K562 (cell line): ENCODE measurements around the gene MDC1. TPM values are rescaled to one million over a fixed set of nuclear protein-coding genes. Genes with fewer than 3 reads are reported as not detected.

ENCODE experiments used
- ARID1B ChIP-seq: fragments of 450-650 bp; IDR thresholded peaks from 2 replicates; pipeline ENCODE4 v1.6.1; 2016; ENCODE audit warnings: antibody characterized with exemption, mild to moderate bottlenecking, inconsistent platforms
- ARID2 ChIP-seq: fragments of 450-650 bp; IDR thresholded peaks from 2 replicates; pipeline ENCODE4 v1.6.1; 2017; ENCODE audit warnings: antibody characterized with exemption, mild to moderate bottlenecking
- BDP1 ChIP-seq: IDR thresholded peaks from 3 replicates; pipeline ENCODE4 v1.6.1; 2011; ENCODE audit not compliant: insufficient read length, insufficient read depth
- DACH1 ChIP-seq: fragments of 450-650 bp; IDR thresholded peaks from 2 replicates; pipeline ENCODE4 v1.6.1; 2018; ENCODE audit not compliant: partially characterized antibody
- DIDO1 ChIP-seq: fragments of 450-650 bp; IDR thresholded peaks from 2 replicates; pipeline ENCODE4 v1.6.1; 2016; ENCODE audit warnings: low read depth, missing biosample characterization, missing genetic modification characterization
- FOXJ2 ChIP-seq: fragments of 200-800 bp; sonication (Bioruptor generic); IDR thresholded peaks from 2 replicates; pipeline ENCODE4 v1.6.1; 2016; ENCODE audit warnings: missing genetic modification characterization, missing compliant biosample characterization
- GMEB1 ChIP-seq: fragments of 250-450 bp; sonication (Bioruptor Pico); IDR thresholded peaks from 2 replicates; pipeline ENCODE4 v1.4.0; 2020; ENCODE audit warnings: mild to moderate bottlenecking
- HNRNPK ChIP-seq: fragments of 200-400 bp; formaldehyde crosslinking; IDR thresholded peaks from one replicate; pipeline ENCODE4 v1.6.1; 2018; ENCODE audit warnings: mild to moderate bottlenecking, low read depth, low read length; ENCODE audit not compliant: poor library complexity, severe bottlenecking
- MAFK ChIP-seq: IDR thresholded peaks from 2 replicates; pipeline ENCODE4 v1.6.1; 2011; ENCODE audit warnings: low read length, improper control_type of control experiment
- NBN ChIP-seq: fragments of 450-650 bp; IDR thresholded peaks from 2 replicates; pipeline ENCODE4 v1.6.1; 2016; ENCODE audit warnings: low read depth, mild to moderate bottlenecking
- NFRKB ChIP-seq: fragments of 450-650 bp; IDR thresholded peaks from 2 replicates; pipeline ENCODE4 v1.6.1; 2016; ENCODE audit warnings: low read depth
- NR4A1 ChIP-seq, 2 experiments: fragments of 250-450 bp in 1 of 2; fragments of 450-650 bp in 1 of 2; sonication (Bioruptor Pico) in 1 of 2; IDR thresholded peaks; 2 replicates each; pipeline versions ENCODE4 v1.4.0 to v1.6.1; 2016 to 2020; ENCODE audit warnings: mild to moderate bottlenecking in 2 of 2, missing compliant biosample characterization in 1 of 2, missing genetic modification characterization in 1 of 2, moderate library complexity in 1 of 2
- POLR3A ChIP-seq: IDR thresholded peaks from 2 replicates; pipeline ENCODE4 v1.6.1; 2011; ENCODE audit warnings: borderline replicate concordance, mild to moderate bottlenecking, moderate library complexity; ENCODE audit not compliant: insufficient read length, insufficient read depth; ENCODE audit errors: extremely low read depth
- RAD21 ChIP-seq, 2 experiments: fragments of 250-450 bp in 1 of 2; fragments of 450-650 bp in 1 of 2; sonication (Bioruptor Pico) in 1 of 2; formaldehyde crosslinking in 1 of 2; IDR thresholded peaks in 1 of 2; conservative IDR thresholded peaks in 1 of 2; 2 replicates each; pipeline versions ENCODE4 v1.4.0 to v1.8.0; 2020 to 2022; ENCODE audit warnings: mild to moderate bottlenecking in 2 of 2, moderate library complexity in 1 of 2
- RBM15 ChIP-seq: fragments of 200-400 bp; formaldehyde crosslinking; IDR thresholded peaks from 2 replicates; pipeline ENCODE4 v1.6.1; 2018; ENCODE audit warnings: mild to moderate bottlenecking, low read length, moderate library complexity; ENCODE audit not compliant: insufficient read depth
- RFX7 ChIP-seq: fragments of 250-450 bp; sonication (Bioruptor Pico); IDR thresholded peaks from 2 replicates; pipeline ENCODE4 v1.5.1; 2021; ENCODE audit warnings: mild to moderate bottlenecking
- RNF219 ChIP-seq: fragments of 250-450 bp; sonication (Bioruptor Pico); IDR thresholded peaks from 2 replicates; pipeline ENCODE4 v1.5.0; 2022; ENCODE audit warnings: mild to moderate bottlenecking
- SP1 ChIP-seq: sonication (generic); formaldehyde crosslinking; IDR thresholded peaks from 2 replicates; pipeline ENCODE4 v1.8.1; 2022; ENCODE audit warnings: mild to moderate bottlenecking, missing genetic modification reagents
- SREBF2 ChIP-seq: sonication (generic); formaldehyde crosslinking; IDR thresholded peaks from 2 replicates; pipeline ENCODE4 v1.4.0; 2020; ENCODE audit warnings: mild to moderate bottlenecking, missing genetic modification reagents
- SRSF7 ChIP-seq: fragments of 200-400 bp; formaldehyde crosslinking; optimal IDR thresholded peaks from 2 replicates; pipeline ENCODE3; 2017; ENCODE audit warnings: mild to moderate bottlenecking, low read depth, low read length
- ZEB2 ChIP-seq: fragments of 450-650 bp; IDR thresholded peaks from 2 replicates; pipeline ENCODE4 v1.6.1; 2016
- ZNF124 ChIP-seq: sonication (generic); formaldehyde crosslinking; IDR thresholded peaks from 2 replicates; pipeline ENCODE4 v1.8.1; 2022; ENCODE audit warnings: missing genetic modification reagents
- ZSCAN32 ChIP-seq: fragments of 450-650 bp; formaldehyde crosslinking; IDR thresholded peaks from 2 replicates; pipeline ENCODE4 v1.4.0; 2020; ENCODE audit warnings: mild to moderate bottlenecking, moderate library complexity
- polyA plus RNA-seq, 8 experiments: library from polyadenylated mRNA; depleted of rRNA in 4 of 8; stranded (reverse) in 5 of 8; unstranded in 3 of 8; fragments of >200 nt; fragmentation: Nextera tagmentation in 2 of 8; fragmentation: Illumina TruSeq in 1 of 8; extraction: Ambion mirVana in 2 of 8; extraction: Trizol in 1 of 8; gene quantifications; 2 replicates each; pipeline versions ENCODE4 v1.2.1 to v1.2.3, GENCODE V29; 2011 to 2014; ENCODE audit warnings: inconsistent platforms in 1 of 8, missing spikeins in 1 of 8
- total RNA-seq, 7 experiments: library from RNA; depleted of rRNA in 6 of 7; stranded (reverse); fragments of >200 nt in 6 of 7; fragmentation: Illumina TruSeq in 2 of 7; extraction: Trizol in 2 of 7; gene quantifications; 2 replicates each; pipeline versions ENCODE4 v1.2.1 to v1.2.3, GENCODE V29; 2011 to 2021; ENCODE audit warnings: low replicate concordance in 1 of 7
- TF ChIP-seq, protein P1 (sequence below): sonication (generic); formaldehyde crosslinking; IDR thresholded peaks from 2 replicates; pipeline ENCODE4 v1.9.0; 2022; ENCODE audit warnings: mild to moderate bottlenecking, missing genetic modification reagents
- TF ChIP-seq, protein P2 (sequence below): fragments of 450-650 bp; conservative IDR thresholded peaks from 2 replicates; pipeline ENCODE4 v1.6.1; 2016; ENCODE audit warnings: missing genetic modification characterization, low read depth, mild to moderate bottlenecking, missing compliant biosample characterization, moderate library complexity

MDC1 gene
- total and polyA plus RNA-seq, 9 of the 15 experiments (the other 6 are each of a cell fraction or from before 2014, with no cell fraction given) = 8.2 to 114 (median 20.0) TPM

DNA sequence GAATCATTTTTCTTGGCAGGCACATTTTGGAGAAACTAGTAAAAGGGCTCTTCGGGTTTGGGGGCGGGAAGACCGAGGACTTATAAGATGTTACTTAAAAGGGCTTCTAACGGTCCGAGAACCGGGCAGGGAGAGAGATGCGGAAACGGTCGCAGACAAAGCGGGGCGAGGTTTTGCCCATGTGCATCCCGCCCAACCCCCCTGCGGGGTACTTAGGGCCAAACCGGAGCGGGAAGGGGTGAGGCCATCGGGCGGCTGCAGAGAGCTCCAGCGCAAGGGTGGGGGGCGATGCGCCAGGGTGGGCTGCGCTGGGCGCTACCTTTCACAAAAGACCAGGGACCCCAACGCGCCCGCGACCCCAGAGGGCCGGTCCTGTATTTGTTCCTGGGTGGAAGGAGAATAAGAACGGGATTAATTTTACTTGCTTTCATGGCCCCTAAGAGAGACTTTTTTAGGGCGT is 3.7 kb upstream of the MDC1 start (continued):
- TF ChIP-seq, protein P1, sequence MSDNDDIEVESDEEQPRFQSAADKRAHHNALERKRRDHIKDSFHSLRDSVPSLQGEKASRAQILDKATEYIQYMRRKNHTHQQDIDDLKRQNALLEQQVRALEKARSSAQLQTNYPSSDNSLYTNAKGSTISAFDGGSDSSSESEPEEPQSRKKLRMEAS (CRISPR knock-in tag) = no peak; the same call in 1 of the 2 replicates
- TF ChIP-seq ZEB2 (no peak), RAD21 (CRISPR knock-in tag; conservative IDR thresholded peaks at IDR 0.05 in 1 of 2, IDR thresholded peaks at IDR 0.05 in 1 of 2) (no peak), ZNF124 (CRISPR knock-in tag) (no peak), ARID2 (no peak), RNF219 (CRISPR knock-in tag) (no peak), NBN (no peak), ZSCAN32 (CRISPR knock-in tag) (peak; percentile 55; the same call in 1 of the 2 replicates), HNRNPK (no peak), SREBF2 (CRISPR knock-in tag) (no peak), NR4A1 (CRISPR knock-in tag; IDR thresholded peaks at IDR 0.05) (no peak), NR4A1 (tag; IDR thresholded peaks at IDR 0.05) (no peak), NFRKB (no peak; the same call in 1 of the 2 replicates), GMEB1 (CRISPR knock-in tag) (no peak), SRSF7 (no peak), BDP1 (no peak), RFX7 (peak; percentile 87; the same call in 1 of the 2 replicates), RBM15 (no peak), SP1 (CRISPR knock-in tag) (no peak), POLR3A (no peak), DACH1 (no peak), ARID1B (no peak), FOXJ2 (tag) (0 out of 2 replicates have a peak, but pooled peaks have one; percentile 58), MAFK (no peak), DIDO1 (tag) (no peak)
- TF ChIP-seq, protein P2, sequence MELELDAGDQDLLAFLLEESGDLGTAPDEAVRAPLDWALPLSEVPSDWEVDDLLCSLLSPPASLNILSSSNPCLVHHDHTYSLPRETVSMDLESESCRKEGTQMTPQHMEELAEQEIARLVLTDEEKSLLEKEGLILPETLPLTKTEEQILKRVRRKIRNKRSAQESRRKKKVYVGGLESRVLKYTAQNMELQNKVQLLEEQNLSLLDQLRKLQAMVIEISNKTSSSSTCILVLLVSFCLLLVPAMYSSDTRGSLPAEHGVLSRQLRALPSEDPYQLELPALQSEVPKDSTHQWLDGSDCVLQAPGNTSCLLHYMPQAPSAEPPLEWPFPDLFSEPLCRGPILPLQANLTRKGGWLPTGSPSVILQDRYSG (tag) = no peak
